HG03432 (cell line): Measurements from ENCODE around the gene MSGN1.

ENCODE experiments used
- ATAC-seq: cut with Tn5 transposase; IDR thresholded peaks from one replicate; pipeline ENCODE4 v1.9.1; 2021; ENCODE audit warnings: mild to moderate bottlenecking, moderate library complexity; ENCODE audit not compliant: unreplicated experiment

MSGN1 gene, protein sequence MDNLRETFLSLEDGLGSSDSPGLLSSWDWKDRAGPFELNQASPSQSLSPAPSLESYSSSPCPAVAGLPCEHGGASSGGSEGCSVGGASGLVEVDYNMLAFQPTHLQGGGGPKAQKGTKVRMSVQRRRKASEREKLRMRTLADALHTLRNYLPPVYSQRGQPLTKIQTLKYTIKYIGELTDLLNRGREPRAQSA

DNA sequence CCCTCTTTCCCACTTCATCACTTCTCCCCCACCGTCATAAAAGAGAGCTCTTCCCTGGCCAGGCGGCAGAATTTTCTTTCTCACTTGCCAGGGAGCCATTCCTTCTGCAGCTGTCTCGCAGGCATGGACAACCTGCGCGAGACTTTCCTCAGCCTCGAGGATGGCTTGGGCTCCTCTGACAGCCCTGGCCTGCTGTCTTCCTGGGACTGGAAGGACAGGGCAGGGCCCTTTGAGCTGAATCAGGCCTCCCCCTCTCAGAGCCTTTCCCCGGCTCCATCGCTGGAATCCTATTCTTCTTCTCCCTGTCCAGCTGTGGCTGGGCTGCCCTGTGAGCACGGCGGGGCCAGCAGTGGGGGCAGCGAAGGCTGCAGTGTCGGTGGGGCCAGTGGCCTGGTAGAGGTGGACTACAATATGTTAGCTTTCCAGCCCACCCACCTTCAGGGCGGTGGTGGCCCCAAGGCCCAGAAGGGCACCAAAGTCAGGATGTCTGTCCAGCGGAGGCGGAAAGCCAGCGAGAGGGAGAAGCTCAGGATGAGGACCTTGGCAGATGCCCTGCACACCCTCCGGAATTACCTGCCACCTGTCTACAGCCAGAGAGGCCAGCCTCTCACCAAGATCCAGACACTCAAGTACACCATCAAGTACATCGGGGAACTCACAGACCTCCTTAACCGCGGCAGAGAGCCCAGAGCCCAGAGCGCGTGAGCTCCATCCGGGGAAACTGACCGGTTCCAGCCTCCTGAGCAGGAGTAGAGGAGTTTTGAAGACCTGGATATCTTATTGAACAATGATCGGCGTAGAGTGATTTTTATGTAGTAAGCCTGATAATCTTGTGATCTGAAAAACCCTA, at the start of gene MSGN1:
MSGN1 (plus strand) TSS at position 65 of the 850 bp plus-strand sequence; CDS start at position 124, 59 bp downstream.
- ATAC-seq = no peak

DNA sequence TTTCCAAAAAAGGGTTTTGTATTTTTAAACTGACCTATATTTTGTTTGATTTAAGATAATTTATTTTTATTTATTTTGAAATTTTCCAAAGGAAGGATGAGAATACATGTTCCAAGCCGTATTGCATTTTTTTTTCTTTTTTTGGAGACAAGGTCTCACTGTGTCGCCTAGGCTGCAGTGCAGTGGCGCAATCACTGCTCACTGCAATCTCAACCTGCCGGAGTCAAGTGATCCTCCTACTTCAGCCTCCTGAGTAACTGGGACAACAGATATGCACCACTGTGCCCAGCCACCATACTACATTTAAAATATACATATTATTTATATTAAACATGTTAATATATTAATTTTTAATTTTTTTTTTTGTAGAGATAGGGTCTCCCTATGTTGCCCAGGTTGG, 47.4 kb upstream of the MSGN1 start:
- ATAC-seq = no peak

DNA sequence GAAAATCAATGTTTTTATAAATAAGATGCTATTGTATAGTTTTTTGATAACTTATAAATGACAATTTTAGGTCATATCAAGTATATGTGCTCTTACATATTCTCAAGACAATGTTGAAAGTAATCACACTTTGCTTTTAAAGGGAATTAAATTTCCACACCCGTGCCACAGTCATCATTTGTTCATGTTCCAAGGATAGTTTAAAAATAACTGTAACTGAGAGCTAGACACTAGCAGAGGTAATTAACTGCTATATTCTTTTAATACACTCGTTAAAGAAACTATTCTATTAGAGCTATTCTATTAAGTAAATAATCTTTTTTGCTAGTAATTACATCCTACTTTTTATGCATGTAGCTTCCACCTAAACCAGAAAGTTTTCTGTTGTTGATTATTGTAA, 44.3 kb upstream of the MSGN1 start:
- no peak for ATAC-seq

DNA sequence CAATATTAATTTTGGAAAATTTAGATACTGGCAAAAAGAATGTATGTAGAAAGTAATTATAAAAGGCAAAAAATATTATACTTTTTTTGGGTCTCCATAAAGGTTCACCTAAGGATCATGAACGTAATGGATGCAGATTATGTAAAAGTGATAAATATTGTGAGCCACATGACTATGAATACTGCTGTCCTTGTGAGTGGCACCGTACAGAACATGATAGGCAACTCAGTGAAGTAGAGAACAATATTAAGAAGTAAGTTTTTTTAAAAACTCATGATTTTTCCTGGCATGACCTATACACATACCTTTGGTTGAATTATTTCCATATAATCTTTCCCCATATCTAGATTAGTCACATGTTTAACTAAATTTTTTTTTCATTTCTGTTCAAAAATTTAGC, 43.7 kb upstream of the MSGN1 start:
- no peak for ATAC-seq

DNA sequence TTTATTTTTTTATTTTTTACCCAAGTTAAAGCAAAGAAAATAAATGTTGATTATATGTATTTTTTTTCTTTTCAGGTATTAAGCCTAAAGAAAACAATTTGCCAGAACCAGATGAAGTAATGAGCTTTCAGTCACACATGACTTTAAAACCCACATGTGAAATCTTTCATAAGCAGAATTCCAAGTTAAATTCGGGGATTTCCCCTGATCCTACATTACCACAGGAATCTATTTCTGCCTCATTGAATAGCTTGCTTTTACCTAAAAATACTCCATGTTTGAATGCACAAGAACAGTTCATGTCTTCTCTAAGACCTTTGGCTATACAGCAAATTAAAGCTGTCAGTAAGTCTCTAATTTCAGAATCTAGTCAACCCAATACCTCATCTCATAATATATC, 35.7 kb upstream of the MSGN1 start:
- no peak for ATAC-seq

DNA sequence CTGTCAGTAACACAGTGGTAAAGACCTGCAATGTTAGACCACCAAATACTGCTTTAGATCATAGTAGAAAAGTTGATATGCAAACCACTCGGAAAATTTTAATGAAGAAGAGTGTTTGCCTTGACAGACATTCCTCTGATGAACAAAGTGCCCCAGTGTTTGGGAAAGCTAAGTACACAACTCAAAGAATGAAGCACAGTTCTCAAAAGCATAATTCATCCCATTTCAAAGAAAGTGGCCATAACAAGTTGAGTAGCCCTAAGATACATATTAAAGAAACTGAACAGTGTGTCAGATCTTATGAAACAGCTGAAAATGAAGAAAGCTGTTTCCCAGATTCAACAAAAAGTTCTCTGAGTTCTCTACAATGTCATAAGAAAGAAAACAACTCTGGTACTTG, 34.8 kb upstream of the MSGN1 start:
- no peak for ATAC-seq

DNA sequence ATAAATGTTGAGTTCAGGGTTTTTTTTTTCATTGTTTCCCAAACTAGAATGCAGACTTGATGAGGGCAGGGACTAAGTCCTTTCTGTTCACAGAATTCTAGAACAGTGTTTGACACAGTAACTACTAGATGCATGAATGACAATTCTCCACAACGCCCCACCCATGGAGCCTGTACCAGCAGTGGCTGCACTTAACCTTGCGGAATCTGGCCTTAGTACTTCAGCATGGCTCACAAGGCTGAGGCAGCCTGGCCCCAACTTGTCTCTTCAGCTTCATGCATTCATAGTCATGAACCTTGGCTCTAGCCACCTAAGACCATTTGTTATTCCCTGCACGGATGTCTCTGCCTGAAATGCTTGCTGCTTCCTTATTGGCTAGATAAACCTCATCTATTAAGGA, 29.5 kb upstream of the MSGN1 start:
- no peak for ATAC-seq

DNA sequence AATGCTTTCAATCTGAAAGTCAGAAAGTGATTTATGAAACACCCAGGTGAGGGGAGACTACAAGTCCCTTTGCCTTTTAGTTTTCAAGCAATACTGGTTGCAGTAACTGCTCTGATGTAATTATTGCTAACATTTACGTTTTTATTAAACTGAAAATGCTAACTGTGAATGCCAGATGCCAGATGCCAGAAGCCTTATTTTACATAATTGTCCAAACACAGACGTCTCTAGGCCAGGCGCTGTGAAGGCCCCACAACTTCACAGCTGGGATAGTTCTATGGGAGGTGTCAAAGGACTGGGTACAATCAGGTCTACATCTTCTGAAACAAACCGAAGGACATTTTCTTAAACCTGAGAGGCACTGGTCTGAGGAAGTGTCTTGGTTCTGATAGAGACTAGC, 27.5 kb upstream of the MSGN1 start:
- ATAC-seq = no peak

DNA sequence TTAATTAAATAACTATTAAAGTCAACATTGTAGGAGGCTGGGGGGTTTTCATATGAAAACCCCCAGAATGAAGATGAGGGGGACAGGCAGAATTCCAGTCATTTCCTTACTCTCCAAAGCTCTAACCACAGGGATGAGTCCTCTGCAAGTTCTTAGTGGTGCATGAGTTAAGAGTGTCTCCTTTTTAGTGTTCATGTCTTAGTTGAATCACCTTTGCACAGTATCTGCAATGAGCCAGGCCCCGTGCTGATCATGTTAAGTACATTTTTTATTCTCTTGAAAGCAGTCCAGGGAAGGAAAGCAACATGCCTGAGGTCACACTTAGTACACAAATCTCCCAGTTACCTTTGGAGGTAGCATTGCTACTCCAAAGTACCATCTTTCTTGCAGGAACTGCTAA, 25.7 kb upstream of the MSGN1 start:
- no peak for ATAC-seq

DNA sequence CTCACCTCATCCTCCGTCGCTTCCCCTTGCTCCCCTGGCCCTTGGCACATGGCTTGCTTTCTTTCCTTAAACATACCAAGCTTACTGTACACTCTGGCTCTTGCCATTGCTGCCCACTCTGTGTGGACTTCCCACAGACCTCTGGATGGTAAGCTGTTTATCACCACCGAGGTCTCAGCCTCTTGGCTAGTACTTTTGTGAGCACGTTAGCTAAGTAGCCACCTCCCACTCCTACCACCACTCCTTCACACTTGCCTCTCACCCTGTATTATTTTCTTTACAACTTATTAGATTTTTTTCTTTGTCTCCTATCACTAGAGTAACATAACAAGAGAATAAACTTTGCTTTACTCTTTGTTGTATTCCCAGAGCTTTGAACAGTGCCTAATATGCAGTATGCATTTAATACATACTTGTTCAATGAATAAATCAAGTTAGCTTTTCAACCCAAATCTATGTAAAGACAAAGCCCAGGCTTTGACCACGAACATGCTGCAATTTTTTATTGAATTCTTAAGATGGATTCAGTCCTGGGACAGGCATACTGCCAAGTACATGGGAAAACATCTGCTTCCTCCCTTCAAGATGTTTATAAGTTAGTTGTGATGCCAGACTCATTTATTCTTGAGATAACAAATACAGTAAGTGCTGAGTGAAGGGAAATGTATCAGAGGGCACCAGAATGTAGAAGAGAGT, 25.0 kb upstream of the MSGN1 start:
- no peak for ATAC-seq

DNA sequence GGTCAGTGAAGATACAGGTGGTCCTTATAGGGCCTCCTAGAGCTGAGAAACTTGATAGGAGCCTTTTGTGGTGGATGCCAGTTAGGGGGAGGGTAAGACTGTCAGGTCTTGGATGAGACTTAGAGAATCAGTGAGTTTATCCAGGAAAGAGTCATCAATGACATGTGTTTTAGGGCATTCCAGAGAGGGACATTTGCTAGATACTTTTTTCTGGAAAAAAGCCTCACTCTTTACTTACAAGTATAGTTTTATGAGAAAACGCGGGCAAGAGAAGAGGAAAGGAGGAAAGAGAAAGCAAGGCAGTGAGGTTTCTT, 24.5 kb upstream of the MSGN1 start:
- ATAC-seq = no peak

DNA sequence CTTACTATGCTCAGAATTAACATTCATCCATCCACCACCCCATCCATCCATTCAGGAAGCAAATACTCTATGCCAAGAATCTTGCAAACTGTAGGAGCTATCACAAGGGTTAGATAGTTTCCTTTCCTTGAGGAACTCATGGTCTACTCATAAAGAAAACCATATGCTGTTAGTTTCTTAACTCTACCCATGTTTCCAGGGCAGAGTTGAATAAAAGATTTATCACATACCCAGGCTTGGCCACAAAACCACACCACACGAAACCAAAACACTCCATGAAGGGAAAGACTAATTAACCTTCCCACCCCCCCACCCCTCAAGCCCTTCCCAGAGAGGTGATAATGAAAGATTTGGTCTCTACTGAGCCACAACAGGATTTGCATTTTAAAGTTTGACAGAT, 23.7 kb upstream of the MSGN1 start:
- ATAC-seq = peak; percentile 70

DNA sequence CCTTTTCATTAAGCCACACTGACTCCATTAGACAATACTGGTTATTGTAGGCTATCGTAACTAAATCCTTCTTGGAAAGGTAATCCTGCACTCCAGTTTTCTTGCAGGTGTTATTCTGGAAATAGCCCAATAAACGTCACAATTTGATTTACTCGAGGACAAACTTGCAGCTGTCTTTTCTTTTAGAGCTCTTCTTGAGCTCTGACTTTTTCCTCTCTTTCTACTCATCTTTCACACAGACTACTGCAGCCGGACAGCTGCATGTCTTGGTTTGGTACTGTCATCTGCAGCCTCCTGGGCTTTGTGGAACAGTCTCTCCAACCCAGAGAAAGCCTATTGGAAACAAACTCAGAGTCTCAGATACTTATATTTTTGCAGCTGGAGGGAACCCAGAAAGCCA, 23.0 kb upstream of the MSGN1 start:
- ATAC-seq = peak; percentile 29

DNA sequence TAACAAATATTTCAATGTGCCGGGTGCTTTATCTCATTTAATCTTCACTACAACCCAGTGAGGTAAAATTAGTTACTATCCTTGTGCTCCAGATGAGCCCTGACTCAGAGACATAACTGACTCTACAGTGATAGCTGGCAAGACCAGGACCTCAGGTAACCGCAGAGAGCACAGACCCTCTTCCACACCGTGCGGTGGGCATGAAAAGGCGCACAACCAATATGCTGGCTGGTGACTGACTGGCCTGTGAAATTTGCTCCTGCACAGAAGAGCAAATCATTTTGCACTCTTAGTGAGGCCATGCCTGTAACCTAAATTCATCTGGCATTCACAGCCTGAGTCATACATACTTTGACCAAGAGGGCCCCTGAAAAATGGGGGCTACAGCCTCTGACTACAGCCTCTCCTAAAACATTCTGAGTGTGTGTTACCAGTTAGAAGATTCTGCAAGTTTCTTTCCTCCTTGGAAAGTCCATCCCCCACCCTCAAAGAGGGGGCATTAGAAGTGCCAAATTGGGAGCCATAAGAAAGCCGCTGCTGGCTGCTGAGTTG, 22.4 kb upstream of the MSGN1 start:
- peak; percentile 27 for ATAC-seq

DNA sequence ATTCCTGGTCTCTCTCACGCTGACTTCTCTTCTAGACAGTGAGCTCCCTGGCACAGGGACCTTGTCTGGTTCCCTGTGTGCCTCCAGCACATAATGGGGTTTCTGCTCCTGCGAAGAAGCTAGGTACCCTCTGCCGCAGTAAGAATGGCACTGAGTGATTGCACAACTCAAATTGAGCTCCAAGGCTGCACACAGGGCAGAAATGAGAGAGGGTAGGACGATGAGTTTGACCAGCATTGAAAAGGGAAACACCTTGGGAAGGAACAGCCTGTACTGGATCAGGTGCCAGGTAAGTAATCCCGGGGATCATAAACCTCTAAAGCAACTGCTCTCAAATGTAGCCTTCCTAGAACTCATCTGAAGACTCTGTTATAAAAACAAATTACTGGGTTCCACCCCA, 21.0 kb upstream of the MSGN1 start:
- no peak for ATAC-seq

DNA sequence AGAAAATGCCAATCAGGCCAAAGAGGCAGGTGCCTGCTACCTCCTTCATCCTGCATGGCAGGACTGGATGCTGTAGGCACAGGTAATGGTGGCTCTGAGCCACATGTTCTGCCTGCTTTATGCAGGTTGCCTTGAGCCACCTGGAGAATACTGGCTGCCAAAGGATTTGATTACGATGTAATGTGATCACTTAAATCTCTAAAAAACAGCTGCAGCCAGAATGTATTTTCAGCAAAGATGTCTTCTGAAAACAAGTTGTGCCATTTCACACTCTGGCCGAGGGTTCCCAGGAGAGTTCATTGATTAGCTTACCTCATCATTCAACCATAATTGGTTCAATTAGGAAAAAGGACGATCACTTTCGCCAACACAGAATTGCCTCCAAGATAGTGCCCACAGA, 17.9 kb upstream of the MSGN1 start:
- ATAC-seq = no peak

DNA sequence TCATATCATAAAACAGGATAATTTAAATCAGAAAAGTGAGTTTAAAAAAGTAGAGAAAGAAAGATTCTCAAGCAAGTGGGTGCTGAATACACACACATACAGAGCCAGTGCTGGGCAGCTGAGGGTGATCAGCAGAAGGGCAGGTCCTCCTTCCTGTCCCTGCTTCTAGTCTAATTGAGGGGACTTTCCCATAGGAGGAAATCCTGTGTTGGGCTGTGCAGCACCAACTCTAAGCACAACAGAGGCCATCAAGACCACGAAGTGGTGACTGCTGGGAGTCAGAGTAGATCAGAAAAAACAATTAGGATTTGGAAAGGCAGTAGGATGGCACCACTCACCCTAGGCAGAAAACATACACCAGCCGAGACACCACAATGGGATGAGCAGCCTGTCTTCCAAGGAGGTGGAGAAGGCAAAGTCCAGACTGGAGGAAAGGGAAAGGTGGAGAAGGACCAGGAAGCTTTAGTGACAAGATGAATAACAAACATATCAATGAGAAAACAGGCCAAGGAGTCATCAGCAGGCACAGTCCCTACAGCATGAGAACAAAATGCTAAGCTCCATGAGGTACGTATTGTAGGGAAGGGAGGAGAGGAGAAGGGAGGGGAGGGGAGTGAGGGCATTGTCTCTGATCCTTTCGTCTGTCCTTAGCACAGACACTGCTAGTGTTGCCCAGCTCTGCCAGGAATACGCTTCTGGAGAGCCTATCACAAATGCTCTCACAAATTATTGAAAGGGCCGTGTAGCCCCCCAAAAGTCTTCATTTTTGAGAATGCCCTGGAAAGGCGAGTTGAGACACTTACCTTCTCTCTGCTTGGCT, 16.7 kb upstream of the MSGN1 start:
- ATAC-seq = no peak

DNA sequence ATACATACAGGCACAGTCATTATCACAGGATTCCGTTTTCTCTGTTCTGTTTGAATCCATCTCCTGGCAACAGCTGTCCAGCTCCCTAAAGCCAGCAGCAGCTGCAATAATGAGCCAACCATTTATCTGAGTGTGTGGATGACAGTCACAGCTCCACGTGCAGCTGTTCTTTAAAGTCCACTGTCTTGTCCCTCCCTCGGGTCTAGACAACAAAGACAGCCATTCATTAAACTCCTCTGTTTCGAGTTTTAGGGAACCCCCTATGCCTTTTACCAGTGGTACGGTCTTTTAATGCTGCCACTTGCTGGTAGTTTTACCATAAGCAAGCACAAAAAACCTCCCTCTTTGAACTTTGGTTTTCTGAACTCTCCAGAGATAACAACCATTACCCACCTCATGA, 16.0 kb upstream of the MSGN1 start:
- no peak for ATAC-seq

DNA sequence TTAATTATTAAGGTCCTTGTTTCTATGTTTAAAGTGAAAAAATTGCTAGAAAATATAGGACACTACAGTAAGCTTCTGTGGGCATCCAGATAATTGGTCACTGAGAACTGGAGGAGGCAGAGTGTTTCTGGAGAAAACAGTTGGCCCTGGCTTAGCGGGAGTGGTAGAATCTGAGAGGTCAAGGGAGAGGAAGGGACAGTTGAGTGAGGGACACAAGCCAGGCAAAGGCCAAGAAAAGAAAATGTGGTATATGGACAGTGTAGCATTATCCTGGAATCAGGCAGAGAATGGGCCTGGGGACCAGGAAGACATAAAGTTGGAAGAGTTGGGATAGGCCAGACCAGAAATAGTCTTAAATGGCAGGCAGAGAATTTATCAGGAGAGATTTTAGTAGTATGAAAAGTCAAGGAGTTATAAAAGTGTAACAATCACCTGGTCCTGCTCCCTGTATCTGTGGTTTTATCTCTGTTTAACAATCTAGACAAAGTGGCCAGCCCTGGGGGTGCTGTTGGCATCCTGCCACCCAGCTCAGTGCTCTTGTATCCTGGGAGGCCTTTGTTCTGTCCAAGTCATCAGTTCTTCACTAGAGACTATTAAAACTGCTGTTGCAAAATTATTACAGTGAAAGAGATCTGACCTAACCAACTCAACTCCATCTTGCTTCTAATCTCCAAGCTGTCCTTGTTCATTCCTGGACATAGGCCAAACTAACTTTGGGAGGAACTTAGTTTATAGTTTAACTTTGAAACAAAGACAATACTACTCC, 15.4 kb upstream of the MSGN1 start:
- no peak for ATAC-seq

DNA sequence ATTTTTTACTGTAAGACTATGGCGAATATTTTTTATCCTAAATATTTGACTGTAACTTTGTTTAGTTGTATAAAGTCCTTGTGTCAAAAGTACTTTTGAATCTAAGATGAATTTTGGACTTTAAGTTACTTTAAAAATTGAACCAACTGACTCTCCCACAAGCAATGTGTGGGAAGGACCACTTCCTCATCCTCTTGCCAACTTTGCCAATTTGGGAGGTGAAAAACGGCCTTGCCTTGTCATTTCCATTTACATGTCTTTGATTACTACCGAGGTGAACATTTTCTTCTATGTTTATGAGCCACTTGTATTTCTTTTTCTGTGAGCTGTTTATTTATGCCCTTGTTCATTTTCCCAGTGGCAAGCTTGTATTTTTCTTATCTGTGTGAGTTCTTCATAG, 12.8 kb upstream of the MSGN1 start:
- no peak for ATAC-seq
